BJ (cell line): ENCODE results near the gene AKT3. TPM values are rescaled to one million over a fixed set of nuclear protein-coding genes. Genes with fewer than 3 reads are reported as not detected.

Source experiments
- CTCF ChIA-PET: fragments of 350-600 bp; formaldehyde crosslinking; extraction: SDS; loops from one replicate; lab custom pipeline; 2021; ENCODE audit warnings: antibody characterized with exemption, inconsistent platforms; lab: Yijun Ruan, JAX
- POLR2A ChIA-PET: fragments of 300-600 bp; sonication (Branson Sonifier 250); formaldehyde crosslinking; extraction: SDS; loops from one replicate; lab custom pipeline; 2021; ENCODE audit warnings: antibody characterized with exemption; lab: Charles Lee
- DNase-seq: peaks from one replicate; pipeline ENCODE4 v3.0.0-alpha.2; 2011; ENCODE audit warnings: low read depth
- H3K27me3 ChIP-seq: 2 replicates; pipeline ENCODE4 v1.6.0; 2011; ENCODE audit warnings: low read length; ENCODE audit not compliant: control insufficient read depth, insufficient read depth
- H3K36me3 ChIP-seq: 2 replicates; pipeline ENCODE4 v1.5.1; 2011; ENCODE audit warnings: low read length; ENCODE audit not compliant: control insufficient read depth, insufficient read depth
- H3K4me3 ChIP-seq: 2 replicates; pipeline ENCODE4 v1.5.1; 2011; ENCODE audit warnings: low read depth, mild to moderate bottlenecking, control low read depth, low read length
- CTCF ChIP-seq: IDR thresholded peaks from 2 replicates; pipeline ENCODE4 v1.5.1; 2011; ENCODE audit warnings: low read depth, mild to moderate bottlenecking, control low read depth, inconsistent platforms, low read length, moderate library complexity; ENCODE audit not compliant: insufficient read depth
- polyA plus RNA-seq: library from polyadenylated mRNA; depleted of rRNA; stranded (reverse); fragments of >200 nt; gene quantifications from 2 replicates; pipeline ENCODE4 v1.2.3, GENCODE V29; 2011

Gene AKT3
- polyA plus RNA-seq, 1 experiment, result 23.8 TPM

- no peaks in the 10 kb centered on the region for H3K27me3 ChIP-seq
- H3K36me3 ChIP-seq, result peaks cover 1% of the 10 kb centered on the region; the same call in 1 of the 2 replicates
- TF ChIP-seq CTCF, result no peak
- no peak overlapping the region for H3K4me3 ChIP-seq
- no peak for DNase-seq
- ChIA-PET POLR2A (no interaction called here), CTCF (interaction anchor here (0.6 kb wide), 1 partner anchor 1757 kb away, joined by 3 read pairs; no protein-coding TSS in a partner anchor)
These were observed 226.2 kb downstream of the AKT3 start for GRCh38 chr1:243623841-243624240.

- ChIA-PET POLR2A (interaction anchor here (0.5 to 0.6 kb wide), 3 partner anchors 27 to 283 kb away, joined by 3 to 9 read pairs (median 6); no protein-coding TSS in a partner anchor), CTCF (no interaction called here)
- H3K36me3 ChIP-seq, result no peaks in the 10 kb centered on the region; the same call in 1 of the 2 replicates
- H3K27me3 ChIP-seq, result no peaks in the 10 kb centered on the region
- no peak overlapping the region for H3K4me3 ChIP-seq
- DNase-seq, result no peak
- TF ChIP-seq CTCF, result no peak
These were observed 228.1 kb downstream of the AKT3 start for GRCh38 chr1:243621973-243622372.

- Histone ChIP-seq H3K4me3 (no peak overlapping the region), H3K27me3 (no peaks in the 10 kb centered on the region), H3K36me3 (no peaks in the 10 kb centered on the region)
- POLR2A ChIA-PET, result no interaction called here
- CTCF ChIA-PET, result no interaction called here
- DNase-seq, result no peak
- TF ChIP-seq CTCF, result no peak
These were observed 229.9 kb downstream of the AKT3 start for GRCh38 chr1:243620096-243620495.

- Histone ChIP-seq H3K4me3 (no peak overlapping the region), H3K27me3 (no peaks in the 10 kb centered on the region), H3K36me3 (peaks cover 1% of the 10 kb centered on the region; the same call in 1 of the 2 replicates)
- POLR2A ChIA-PET, result no interaction called here
- TF ChIP-seq CTCF, result no peak
- no peak for DNase-seq
- CTCF ChIA-PET, result no interaction called here
These were observed 240.3 kb downstream of the AKT3 start for GRCh38 chr1:243609698-243610097.

- CTCF ChIA-PET, result interaction anchor here (0.8 kb wide), 1 partner anchor 21 kb away, joined by 3 read pairs; no protein-coding TSS in a partner anchor
- no peak for TF ChIP-seq CTCF
These were observed 244.4 kb downstream of the AKT3 start for GRCh38 chr1:243605604-243606003.

More at GRCh38 chr1:243605604-243606003, 244.4 kb downstream of the AKT3 start:
- DNase-seq, result no peak
- Histone ChIP-seq H3K27me3 (no peaks in the 10 kb centered on the region), H3K4me3 (no peak overlapping the region), H3K36me3 (no peaks in the 10 kb centered on the region; the same call in 1 of the 2 replicates)
- POLR2A ChIA-PET, result no interaction called here
